GM12878 (cell line): ENCODE data around the gene TBC1D10A. TPM values are rescaled to one million over a fixed set of nuclear protein-coding genes. Genes with fewer than 3 reads are reported as not detected.

Experiments
- ATAC-seq: fragments of 200-7000 bp; cut with Tn5 transposase; 3 replicates; pipeline ENCODE4 v1.9.1; 2020; ENCODE audit warnings: mild to moderate bottlenecking, moderate library complexity
- BruUV-seq: library from RNA; stranded (reverse); fragments of 400-500 nt; replicated peaks from 2 replicates; lab custom pipeline; 2021; lab: Mats Ljungman, UMichigan
- CTCF ChIA-PET: fragments of 300-600 bp; sonication (Branson Sonifier 250); formaldehyde crosslinking; extraction: SDS; loops from one replicate; lab custom pipeline; 2021; ENCODE audit warnings: inconsistent platforms; lab: Yijun Ruan, JAX
- POLR2A ChIA-PET: fragments of 350-600 bp; formaldehyde crosslinking; extraction: SDS; loops from one replicate; lab custom pipeline; 2021; ENCODE audit warnings: inconsistent platforms; lab: Charles Lee
- RAD21 ChIA-PET: fragments of 300-600 bp; sonication (Branson Sonifier 250); formaldehyde crosslinking; loops from one replicate; lab custom pipeline; 2023; ENCODE audit warnings: antibody characterized with exemption; ENCODE audit not compliant: unreplicated experiment; lab: Charles Lee
- SMC1A ChIA-PET: fragments of 300-600 bp; sonication (Branson Sonifier 250); formaldehyde crosslinking; loops from one replicate; lab custom pipeline; 2023; ENCODE audit not compliant: unreplicated experiment, uncharacterized antibody; lab: Charles Lee
- DNase-seq: peaks from one replicate; pipeline ENCODE4 v3.0.0-alpha.2; 2011; ENCODE audit warnings: low read depth, low spot score
- FAIRE-seq: peaks from 3 replicates; lab custom pipeline; 2011; peaks lifted over from hg19 to GRCh38; lab: Jason Lieb, UNC
- H2AFZ ChIP-seq: 2 replicates; pipeline ENCODE4 v1.6.0; 2011; ENCODE audit warnings: low read depth, low read length, control low read depth; ENCODE audit not compliant: control insufficient read depth
- H3K27ac ChIP-seq: 2 replicates; pipeline ENCODE4 v1.5.1; 2011; ENCODE audit warnings: control low read depth; ENCODE audit not compliant: control insufficient read depth, insufficient read depth
- H3K27me3 ChIP-seq, 2 experiments: replicated peaks in 1 of 2; 2 replicates each; pipeline versions ENCODE4 v1.6.0 to v1.6.1; 2011; ENCODE audit warnings: low read length in 1 of 2; ENCODE audit not compliant: control insufficient read depth in 2 of 2, insufficient read depth in 2 of 2
- H3K36me3 ChIP-seq, 2 experiments: 2 replicates each; pipeline ENCODE4 v1.5.1; 2011; ENCODE audit warnings: low read length in 1 of 2; ENCODE audit not compliant: control insufficient read depth in 2 of 2, insufficient read depth in 2 of 2
- H3K4me1 ChIP-seq: 2 replicates; pipeline ENCODE4 v1.6.1; 2011; ENCODE audit warnings: mild to moderate bottlenecking, low read length, moderate library complexity, mixed read lengths; ENCODE audit not compliant: control insufficient read depth, insufficient read depth
- H3K4me2 ChIP-seq: 2 replicates; pipeline ENCODE4 v1.6.0; 2011; ENCODE audit warnings: control low read depth; ENCODE audit not compliant: control insufficient read depth, insufficient read depth
- H3K4me3 ChIP-seq: fragments of 200-600 bp; sonication (generic); 2 replicates; pipeline ENCODE4 v1.5.1; 2016
- H3K79me2 ChIP-seq: 2 replicates; pipeline ENCODE4 v1.6.0; 2011; ENCODE audit warnings: low read length; ENCODE audit not compliant: control insufficient read depth, insufficient read depth
- H3K9ac ChIP-seq: 2 replicates; pipeline ENCODE4 v1.8.0; 2011; ENCODE audit warnings: low read length, control low read depth, mixed read lengths; ENCODE audit not compliant: control insufficient read depth, insufficient read depth
- H3K9me3 ChIP-seq: replicated peaks from 3 replicates; pipeline ENCODE4 v1.5.1; 2011; ENCODE audit warnings: mild to moderate bottlenecking, low read length; ENCODE audit not compliant: control insufficient read depth, insufficient read depth
- H4K20me1 ChIP-seq: 2 replicates; pipeline ENCODE4 v1.6.0; 2011; ENCODE audit not compliant: control insufficient read depth, insufficient read depth
- CHD1 ChIP-seq: IDR thresholded peaks from 2 replicates; pipeline ENCODE4 v1.6.1; 2012; ENCODE audit warnings: low read depth, low read length, improper control_type of control experiment
- NR2F1 ChIP-seq: fragments of 450-650 bp; conservative IDR thresholded peaks from 2 replicates; pipeline ENCODE4 v1.6.1; 2017; ENCODE audit warnings: mild to moderate bottlenecking
- POLR2AphosphoS5 ChIP-seq: IDR thresholded peaks from 2 replicates; pipeline ENCODE4 v1.6.1; 2011; ENCODE audit warnings: mild to moderate bottlenecking, low read length, inconsistent platforms
- RAD21 ChIP-seq: IDR thresholded peaks from 2 replicates; pipeline ENCODE4 v1.6.1; 2011; ENCODE audit warnings: mild to moderate bottlenecking, low read depth, low read length, moderate library complexity; ENCODE audit not compliant: insufficient read depth
- SMARCA5 ChIP-seq: fragments of 450-650 bp; IDR thresholded peaks from 2 replicates; pipeline ENCODE4 v1.6.1; 2017; ENCODE audit warnings: mild to moderate bottlenecking
- SPI1 ChIP-seq: IDR thresholded peaks from 2 replicates; pipeline ENCODE4 v1.6.1; 2011; ENCODE audit warnings: low read depth, mild to moderate bottlenecking, low read length, moderate library complexity, borderline replicate concordance; ENCODE audit not compliant: insufficient read depth
- WGBS: methylation state at CpG from one replicate; pipeline ENCODE4 v1.1.6; 2016; ENCODE audit warnings: low lambda C conversion rate; ENCODE audit not compliant: insufficient replicate concordance, insufficient coverage; ENCODE audit errors: missing lambda C conversion rate; 5-methylcytosine and 5-hydroxymethylcytosine counted together
- in situ Hi-C: fragments of 300-500 bp; cut with MboI; formaldehyde crosslinking; loops from 9 replicates; pipeline ENCODE4 v1.14.3; 2018; ENCODE audit warnings: mixed read lengths
- intact Hi-C: fragments of 100-400 bp; cut with micrococcal nuclease; formaldehyde crosslinking; loops from one replicate; pipeline ENCODE4 v1.14.2; 2022; ENCODE audit not compliant: unreplicated experiment
- polyA plus RNA-seq, 11 experiments: library from polyadenylated mRNA; depleted of rRNA in 4 of 11; unstranded in 6 of 11; stranded (reverse) in 5 of 11; fragments of >200 nt; fragmentation: Nextera tagmentation in 4 of 11; fragmentation: Illumina TruSeq in 1 of 11; extraction: Ambion mirVana in 4 of 11; extraction: Trizol in 1 of 11; gene quantifications; 1 replicate in 1 of 11; 2 replicates in 10 of 11; pipeline versions ENCODE4 v1.2.1 to v1.2.3, GENCODE V29; 2011 to 2016; ENCODE audit warnings: inconsistent platforms in 2 of 11, missing spikeins in 2 of 11, low read depth in 1 of 11
- total RNA-seq, 4 experiments: library from RNA; depleted of rRNA in 3 of 4; stranded (reverse); fragments of >200 nt in 3 of 4; fragmentation: Illumina TruSeq in 1 of 4; extraction: Trizol in 1 of 4; gene quantifications; 2 replicates each; pipeline versions ENCODE4 v1.2.1 to v1.2.3, GENCODE V29; 2013 to 2021
- TF ChIP-seq, protein P1 (sequence below): IDR thresholded peaks from 2 replicates; pipeline ENCODE4 v1.6.1; 2012; ENCODE audit warnings: improper control_type of control experiment, low read depth, low read length; ENCODE audit not compliant: insufficient replicate concordance
- TF ChIP-seq, protein P2 (sequence below): fragments of 450-650 bp; IDR thresholded peaks from 2 replicates; pipeline ENCODE4 v1.6.1; 2017; ENCODE audit warnings: mild to moderate bottlenecking, moderate library complexity
- TF ChIP-seq, protein P3 (sequence below): IDR thresholded peaks from 2 replicates; pipeline ENCODE4 v1.6.1; 2011; ENCODE audit warnings: low read depth, mild to moderate bottlenecking, low read length, moderate library complexity, borderline replicate concordance; ENCODE audit errors: extremely low read depth

TBC1D10A gene
- total and polyA plus RNA-seq, 10 of the 15 experiments (the other 5 are each of a cell fraction or from before 2014, with no cell fraction given): 0.27 to 25.7 (median 15.3) TPM

DNA sequence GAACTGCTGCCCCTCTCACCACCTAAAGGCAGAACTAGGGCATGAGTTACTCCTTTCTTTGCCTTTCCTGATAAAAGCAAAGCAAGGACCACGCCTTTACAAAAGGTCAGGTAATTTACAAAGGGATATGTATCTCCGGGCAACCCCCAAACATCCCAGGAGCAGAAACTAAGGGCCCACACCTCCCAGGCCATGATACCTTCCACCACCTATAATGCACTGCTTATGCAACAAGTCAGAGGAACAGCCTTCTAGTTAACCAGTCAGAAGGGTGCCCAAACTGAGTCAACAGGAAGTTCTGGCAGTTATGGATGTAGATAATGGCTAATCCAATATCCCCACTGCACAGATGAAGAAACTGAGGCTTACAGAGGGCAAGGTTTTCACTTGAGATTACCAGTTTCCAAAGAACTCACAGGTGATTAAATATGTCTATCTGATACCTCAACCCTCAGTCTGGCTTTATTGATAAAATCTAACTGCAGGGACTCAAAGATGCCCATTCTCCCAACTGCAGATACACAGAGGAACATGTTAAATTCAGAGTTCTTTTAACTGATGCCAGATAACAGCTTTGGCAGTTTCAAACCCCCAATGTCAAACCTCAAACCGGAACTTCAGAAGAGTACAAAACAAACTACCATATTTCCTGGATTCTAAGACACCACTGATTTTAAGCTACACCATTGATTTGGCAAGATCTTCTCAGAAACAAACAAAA, 20.7 kb downstream of the TBC1D10A start (continued):
- TF ChIP-seq, protein P1, sequence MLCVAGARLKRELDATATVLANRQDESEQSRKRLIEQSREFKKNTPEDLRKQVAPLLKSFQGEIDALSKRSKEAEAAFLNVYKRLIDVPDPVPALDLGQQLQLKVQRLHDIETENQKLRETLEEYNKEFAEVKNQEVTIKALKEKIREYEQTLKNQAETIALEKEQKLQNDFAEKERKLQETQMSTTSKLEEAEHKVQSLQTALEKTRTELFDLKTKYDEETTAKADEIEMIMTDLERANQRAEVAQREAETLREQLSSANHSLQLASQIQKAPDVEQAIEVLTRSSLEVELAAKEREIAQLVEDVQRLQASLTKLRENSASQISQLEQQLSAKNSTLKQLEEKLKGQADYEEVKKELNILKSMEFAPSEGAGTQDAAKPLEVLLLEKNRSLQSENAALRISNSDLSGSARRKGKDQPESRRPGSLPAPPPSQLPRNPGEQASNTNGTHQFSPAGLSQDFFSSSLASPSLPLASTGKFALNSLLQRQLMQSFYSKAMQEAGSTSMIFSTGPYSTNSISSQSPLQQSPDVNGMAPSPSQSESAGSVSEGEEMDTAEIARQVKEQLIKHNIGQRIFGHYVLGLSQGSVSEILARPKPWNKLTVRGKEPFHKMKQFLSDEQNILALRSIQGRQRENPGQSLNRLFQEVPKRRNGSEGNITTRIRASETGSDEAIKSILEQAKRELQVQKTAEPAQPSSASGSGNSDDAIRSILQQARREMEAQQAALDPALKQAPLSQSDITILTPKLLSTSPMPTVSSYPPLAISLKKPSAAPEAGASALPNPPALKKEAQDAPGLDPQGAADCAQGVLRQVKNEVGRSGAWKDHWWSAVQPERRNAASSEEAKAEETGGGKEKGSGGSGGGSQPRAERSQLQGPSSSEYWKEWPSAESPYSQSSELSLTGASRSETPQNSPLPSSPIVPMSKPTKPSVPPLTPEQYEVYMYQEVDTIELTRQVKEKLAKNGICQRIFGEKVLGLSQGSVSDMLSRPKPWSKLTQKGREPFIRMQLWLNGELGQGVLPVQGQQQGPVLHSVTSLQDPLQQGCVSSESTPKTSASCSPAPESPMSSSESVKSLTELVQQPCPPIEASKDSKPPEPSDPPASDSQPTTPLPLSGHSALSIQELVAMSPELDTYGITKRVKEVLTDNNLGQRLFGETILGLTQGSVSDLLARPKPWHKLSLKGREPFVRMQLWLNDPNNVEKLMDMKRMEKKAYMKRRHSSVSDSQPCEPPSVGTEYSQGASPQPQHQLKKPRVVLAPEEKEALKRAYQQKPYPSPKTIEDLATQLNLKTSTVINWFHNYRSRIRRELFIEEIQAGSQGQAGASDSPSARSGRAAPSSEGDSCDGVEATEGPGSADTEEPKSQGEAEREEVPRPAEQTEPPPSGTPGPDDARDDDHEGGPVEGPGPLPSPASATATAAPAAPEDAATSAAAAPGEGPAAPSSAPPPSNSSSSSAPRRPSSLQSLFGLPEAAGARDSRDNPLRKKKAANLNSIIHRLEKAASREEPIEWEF: peak; percentile 46
- TF ChIP-seq CHD1: no peak
- TF ChIP-seq, all 136 proteins: peak for 7

DNA sequence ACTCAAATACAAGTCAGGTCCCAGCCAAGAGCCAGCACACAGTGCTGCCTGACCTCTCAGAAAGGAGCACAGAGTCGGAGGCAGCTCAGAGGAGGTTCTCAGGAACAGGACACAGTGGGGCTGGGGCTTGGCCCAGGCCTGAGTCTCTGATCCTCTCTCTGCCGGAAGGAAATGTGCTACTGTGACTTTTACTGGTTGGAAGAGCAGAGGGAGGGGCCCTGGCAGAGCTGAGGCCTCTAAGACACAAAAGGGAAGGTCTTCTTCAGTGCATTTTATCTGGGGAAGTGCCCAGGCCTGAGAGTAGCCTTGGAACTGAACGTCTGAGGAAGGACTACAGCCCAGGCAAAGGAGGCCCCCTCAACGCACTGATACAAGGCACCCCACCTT, 21.2 kb downstream of the TBC1D10A start:
- Histone ChIP-seq H3K27ac (peak overlapping the region; percentile 96), H3K4me2 (peak overlapping the region; percentile 99), H3K27me3 (no peaks in the 10 kb centered on the region), H3K9ac (peak overlapping the region; percentile 82), H3K4me1 (peaks cover 85% of the 10 kb centered on the region), H4K20me1 (no peaks in the 10 kb centered on the region), H3K9me3 (no peaks in the 10 kb centered on the region), H3K79me2 (peaks cover 55% of the 10 kb centered on the region), H3K4me3 (peak overlapping the region; percentile 51), H2AFZ (no peak overlapping the region; the same call in 1 of the 2 replicates), H3K36me3 (peaks cover 16 to 19% of the 10 kb centered on the region in 2 experiments; a peak in 3 of 4 replicates)
- in situ Hi-C loops: no loop called here
- SMC1A ChIA-PET: interaction anchor here (0.7 to 9.7 kb wide), 5 partner anchors 10 to 119 kb away, joined by 3 to 92 read pairs (median 10); partner anchors contain the start of genes CASTOR1 and TBC1D10A
- ATAC-seq (peak; percentile 63), DNase-seq (peak; percentile 59), FAIRE-seq (peak; percentile 41)
- RAD21 ChIA-PET: interaction anchor here (1.4 to 8.2 kb wide), 5 partner anchors 8 to 51 kb away, joined by 4 to 88 read pairs (median 8); partner anchors contain the start of genes CASTOR1, CCDC157, SF3A1 and TBC1D10A
- CTCF ChIA-PET: interaction anchor here (1.1 to 18.4 kb wide), 3 partner anchors 9 to 22 kb away, joined by 5 to 177 read pairs (median 12); partner anchors contain the start of genes CASTOR1 and TBC1D10A
- WGBS: 0% methylated on average over 4 of the region's 4 CpGs
- intact Hi-C loops: no loop called here
- POLR2A ChIA-PET: interaction anchor here (0.8 to 16.1 kb wide), 3 partner anchors 9 to 52 kb away, joined by 3 to 198 read pairs (median 6); partner anchors contain the start of genes CCDC157, SF3A1 and TBC1D10A
- no TSS peak for BruUV-seq
- no peak for TF ChIP-seq NR2F1
- peak; percentile 72; the same call in 1 of the 2 replicates for TF ChIP-seq POLR2AphosphoS5
- no peak for TF ChIP-seq RAD21
- 0 out of 2 replicates have a peak, but pooled peaks have one; percentile 21 for TF ChIP-seq SPI1
- TF ChIP-seq, protein P2, sequence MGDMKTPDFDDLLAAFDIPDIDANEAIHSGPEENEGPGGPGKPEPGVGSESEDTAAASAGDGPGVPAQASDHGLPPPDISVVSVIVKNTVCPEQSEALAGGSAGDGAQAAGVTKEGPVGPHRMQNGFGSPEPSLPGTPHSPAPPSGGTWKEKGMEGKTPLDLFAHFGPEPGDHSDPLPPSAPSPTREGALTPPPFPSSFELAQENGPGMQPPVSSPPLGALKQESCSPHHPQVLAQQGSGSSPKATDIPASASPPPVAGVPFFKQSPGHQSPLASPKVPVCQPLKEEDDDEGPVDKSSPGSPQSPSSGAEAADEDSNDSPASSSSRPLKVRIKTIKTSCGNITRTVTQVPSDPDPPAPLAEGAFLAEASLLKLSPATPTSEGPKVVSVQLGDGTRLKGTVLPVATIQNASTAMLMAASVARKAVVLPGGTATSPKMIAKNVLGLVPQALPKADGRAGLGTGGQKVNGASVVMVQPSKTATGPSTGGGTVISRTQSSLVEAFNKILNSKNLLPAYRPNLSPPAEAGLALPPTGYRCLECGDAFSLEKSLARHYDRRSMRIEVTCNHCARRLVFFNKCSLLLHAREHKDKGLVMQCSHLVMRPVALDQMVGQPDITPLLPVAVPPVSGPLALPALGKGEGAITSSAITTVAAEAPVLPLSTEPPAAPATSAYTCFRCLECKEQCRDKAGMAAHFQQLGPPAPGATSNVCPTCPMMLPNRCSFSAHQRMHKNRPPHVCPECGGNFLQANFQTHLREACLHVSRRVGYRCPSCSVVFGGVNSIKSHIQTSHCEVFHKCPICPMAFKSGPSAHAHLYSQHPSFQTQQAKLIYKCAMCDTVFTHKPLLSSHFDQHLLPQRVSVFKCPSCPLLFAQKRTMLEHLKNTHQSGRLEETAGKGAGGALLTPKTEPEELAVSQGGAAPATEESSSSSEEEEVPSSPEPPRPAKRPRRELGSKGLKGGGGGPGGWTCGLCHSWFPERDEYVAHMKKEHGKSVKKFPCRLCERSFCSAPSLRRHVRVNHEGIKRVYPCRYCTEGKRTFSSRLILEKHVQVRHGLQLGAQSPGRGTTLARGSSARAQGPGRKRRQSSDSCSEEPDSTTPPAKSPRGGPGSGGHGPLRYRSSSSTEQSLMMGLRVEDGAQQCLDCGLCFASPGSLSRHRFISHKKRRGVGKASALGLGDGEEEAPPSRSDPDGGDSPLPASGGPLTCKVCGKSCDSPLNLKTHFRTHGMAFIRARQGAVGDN: 0 out of 2 replicates have a peak, but pooled peaks have one; percentile 27
- TF ChIP-seq, protein P3, sequence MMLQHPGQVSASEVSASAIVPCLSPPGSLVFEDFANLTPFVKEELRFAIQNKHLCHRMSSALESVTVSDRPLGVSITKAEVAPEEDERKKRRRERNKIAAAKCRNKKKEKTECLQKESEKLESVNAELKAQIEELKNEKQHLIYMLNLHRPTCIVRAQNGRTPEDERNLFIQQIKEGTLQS: no peak
- no peak for TF ChIP-seq SMARCA5
